HS-27A (cell line): Measurements from ENCODE around the gene ACOT11.
"Not testable (repeated sequence)": the region's sequence is repeated elsewhere in the genome, so short reads cannot be mapped to it uniquely, and the experiment has no call there.

Experiments used
- DNase-seq: peaks from one replicate; pipeline ENCODE4 v3.0.0-alpha.2; 2012; ENCODE audit warnings: low read depth, missing footprints

ACOT11 gene

GRCh38 chr1:54608566-54609230 is 60.7 kb downstream of the ACOT11 start:
- no peak for DNase-seq

GRCh38 chr1:54609301-54609921 is 61.4 kb downstream of the ACOT11 start:
- no peak for DNase-seq

GRCh38 chr1:54610048-54610447 is 62.0 kb downstream of the ACOT11 start:
- DNase-seq, result no peak

- DNase-seq, result no peak
Measured at GRCh38 chr1:54610601-54611580, 62.9 kb downstream of the ACOT11 start.

- no peak for DNase-seq
Measured at GRCh38 chr1:54611621-54612020, 63.6 kb downstream of the ACOT11 start.

- DNase-seq, result no peak
Measured at GRCh38 chr1:54614024-54614423, 66.0 kb downstream of the ACOT11 start.

GRCh38 chr1:54614563-54614962 is 66.5 kb downstream of the ACOT11 start:
- no peak for DNase-seq

GRCh38 chr1:54615531-54616279 is 67.7 kb downstream of the ACOT11 start:
- no peak for DNase-seq

GRCh38 chr1:54619749-54620148 is 71.7 kb downstream of the ACOT11 start:
- DNase-seq, result no peak

GRCh38 chr1:54623216-54624007 is 75.4 kb downstream of the ACOT11 start, which contains the start of gene FAM151A:
Gene FAM151A, minus strand, starts transcription at chr1:54623525. Its CDS starts 130 bp downstream, at chr1:54623395.
- no peak for DNase-seq

- DNase-seq, result no peak
Measured at GRCh38 chr1:54624466-54625464, 76.7 kb downstream of the ACOT11 start.

- DNase-seq, result no peak
Measured at GRCh38 chr1:54627196-54627595, 79.2 kb downstream of the ACOT11 start.

- not testable (repeated sequence) for DNase-seq
Measured at GRCh38 chr1:54635804-54636203, 87.8 kb downstream of the ACOT11 start.

GRCh38 chr1:54636461-54637446 is 88.7 kb downstream of the ACOT11 start:
- not testable (repeated sequence) for DNase-seq

GRCh38 chr1:54640361-54640760 is 92.3 kb downstream of the ACOT11 start:
- no peak for DNase-seq

GRCh38 chr1:54640863-54641836 is 93.1 kb downstream of the ACOT11 start, which contains the start of gene MROH7:
Gene MROH7, plus strand, starts transcription at chr1:54641786. Its CDS starts 11,141 bp downstream, at chr1:54652927.
- DNase-seq, result no peak

- DNase-seq, result no peak
Measured at GRCh38 chr1:54643736-54644135, 95.7 kb downstream of the ACOT11 start.
